GM23248 (cell line): ENCODE measurements around the gene TELO2.

Source experiments
- EZH2 ChIP-seq: fragments of 200-600 bp; sonication (generic); IDR thresholded peaks from 2 replicates; pipeline ENCODE4 v1.6.1; 2018; ENCODE audit warnings: antibody characterized with exemption, mild to moderate bottlenecking; ENCODE audit not compliant: insufficient read depth, poor library complexity, severe bottlenecking
- EZH2phosphoT487 ChIP-seq: fragments of 200-600 bp; sonication (generic); IDR thresholded peaks from 2 replicates; pipeline ENCODE4 v1.6.1; 2018; ENCODE audit warnings: antibody characterized with exemption, moderate library complexity, mild to moderate bottlenecking, low read depth; ENCODE audit not compliant: insufficient read depth

- TF ChIP-seq EZH2 (no peak), EZH2phosphoT487 (no peak)
Measured at GRCh38 chr16:1541293-1542165, 48.4 kb downstream of the TELO2 start.
